Mesothelial cell of epicardium (in vitro differentiated cells): ENCODE measurements around the gene YARS2. TPM values are rescaled to one million over a fixed set of nuclear protein-coding genes. Genes with fewer than 3 reads are reported as not detected.

Experiments used
- DNase-seq, 2 experiments: peaks; one replicate each; pipeline ENCODE4 v3.0.0; 2021; ENCODE audit warnings: low spot score in 2 of 2; ENCODE audit not compliant: unreplicated experiment in 2 of 2
- H3K27ac Mint-ChIP-seq: 2 replicates; pipeline ENCODE4 v1.8.0; 2021; ENCODE audit warnings: mixed read lengths
- H3K27me3 Mint-ChIP-seq: 2 replicates; pipeline ENCODE4 v1.8.0; 2021; ENCODE audit warnings: low read depth, mixed read lengths
- H3K36me3 Mint-ChIP-seq: 2 replicates; pipeline ENCODE4 v1.8.0; 2021; ENCODE audit warnings: mixed read lengths
- H3K4me1 Mint-ChIP-seq: 2 replicates; pipeline ENCODE4 v1.8.0; 2021; ENCODE audit warnings: mixed read lengths
- H3K4me3 Mint-ChIP-seq: 2 replicates; pipeline ENCODE4 v1.8.0; 2021; ENCODE audit warnings: mild to moderate bottlenecking, moderate library complexity, mixed read lengths
- H3K9me3 Mint-ChIP-seq: 2 replicates; pipeline ENCODE4 v1.8.0; 2021; ENCODE audit warnings: mixed read lengths
- total RNA-seq: library from RNA; stranded (reverse); gene quantifications from 3 replicates; pipeline ENCODE4 v1.2.1, GENCODE V29; 2021
- TF ChIP-seq, protein P1 (sequence below): fragments of 200-600 bp; sonication (generic); IDR thresholded peaks from one replicate; pipeline ENCODE4 v1.5.0; 2021; ENCODE audit warnings: antibody characterized with exemption; ENCODE audit not compliant: unreplicated experiment

Gene YARS2
- 21.6 to 24.0 TPM (median 21.7 TPM) in 3 replicates for total RNA-seq

DNA sequence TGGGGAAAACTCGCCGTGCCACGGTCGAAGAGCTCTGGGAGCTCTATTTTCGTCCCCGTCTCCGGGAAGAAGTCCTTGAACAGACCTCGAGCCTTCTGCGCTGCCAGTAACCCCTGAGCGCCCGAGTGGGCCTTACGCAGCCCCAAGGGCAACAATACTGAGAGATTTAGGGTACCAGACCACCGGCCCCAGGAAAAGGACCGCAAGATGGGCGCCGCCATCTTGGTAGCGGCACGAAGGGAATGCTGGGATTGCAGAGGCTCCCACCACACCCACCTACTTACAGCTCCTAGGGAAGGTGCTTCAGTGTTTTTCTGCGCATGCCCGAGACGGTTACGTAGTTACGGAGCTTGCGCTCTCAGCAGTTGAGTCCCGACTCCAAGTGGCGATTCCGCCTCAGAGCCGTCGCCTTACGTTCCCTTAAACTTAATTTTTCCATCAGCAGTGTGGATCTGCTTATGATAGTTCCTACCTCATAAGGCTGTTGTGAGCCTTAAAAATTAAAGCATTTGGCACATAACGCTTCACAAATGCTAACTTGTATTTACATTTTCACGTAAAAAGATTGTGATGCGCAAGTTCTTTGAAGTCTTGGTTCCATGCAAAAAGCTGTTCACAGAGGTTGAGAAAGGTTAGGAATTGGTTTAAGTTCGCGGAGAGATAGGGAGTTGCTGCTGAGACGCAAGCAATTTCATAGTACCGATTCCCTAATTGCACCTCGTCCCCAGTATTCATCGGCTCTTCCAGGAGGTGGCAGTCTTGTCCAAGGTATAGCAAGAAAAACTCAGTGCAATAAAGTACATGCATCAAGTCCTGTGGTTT, at the start of gene YARS2:
Gene YARS2 (minus strand): TSS at position 244 of the 822 bp plus-strand sequence. CDS start 23 bp downstream, at position 221.
- TF ChIP-seq, protein P1, sequence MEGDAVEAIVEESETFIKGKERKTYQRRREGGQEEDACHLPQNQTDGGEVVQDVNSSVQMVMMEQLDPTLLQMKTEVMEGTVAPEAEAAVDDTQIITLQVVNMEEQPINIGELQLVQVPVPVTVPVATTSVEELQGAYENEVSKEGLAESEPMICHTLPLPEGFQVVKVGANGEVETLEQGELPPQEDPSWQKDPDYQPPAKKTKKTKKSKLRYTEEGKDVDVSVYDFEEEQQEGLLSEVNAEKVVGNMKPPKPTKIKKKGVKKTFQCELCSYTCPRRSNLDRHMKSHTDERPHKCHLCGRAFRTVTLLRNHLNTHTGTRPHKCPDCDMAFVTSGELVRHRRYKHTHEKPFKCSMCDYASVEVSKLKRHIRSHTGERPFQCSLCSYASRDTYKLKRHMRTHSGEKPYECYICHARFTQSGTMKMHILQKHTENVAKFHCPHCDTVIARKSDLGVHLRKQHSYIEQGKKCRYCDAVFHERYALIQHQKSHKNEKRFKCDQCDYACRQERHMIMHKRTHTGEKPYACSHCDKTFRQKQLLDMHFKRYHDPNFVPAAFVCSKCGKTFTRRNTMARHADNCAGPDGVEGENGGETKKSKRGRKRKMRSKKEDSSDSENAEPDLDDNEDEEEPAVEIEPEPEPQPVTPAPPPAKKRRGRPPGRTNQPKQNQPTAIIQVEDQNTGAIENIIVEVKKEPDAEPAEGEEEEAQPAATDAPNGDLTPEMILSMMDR, result peak; percentile 75
- Mint-ChIP-seq H3K36me3 (peaks cover 13% of the 10 kb centered on the region), H3K4me1 (peaks cover 28% of the 10 kb centered on the region), H3K27ac (peak within 1 kb of the TSS; percentile 98), H3K4me3 (peak within 1 kb of the TSS; percentile 93), H3K27me3 (no peaks in the 10 kb centered on the region), H3K9me3 (no peaks in the 10 kb centered on the region)
- peak; percentile 79 to 90 for DNase-seq

DNA sequence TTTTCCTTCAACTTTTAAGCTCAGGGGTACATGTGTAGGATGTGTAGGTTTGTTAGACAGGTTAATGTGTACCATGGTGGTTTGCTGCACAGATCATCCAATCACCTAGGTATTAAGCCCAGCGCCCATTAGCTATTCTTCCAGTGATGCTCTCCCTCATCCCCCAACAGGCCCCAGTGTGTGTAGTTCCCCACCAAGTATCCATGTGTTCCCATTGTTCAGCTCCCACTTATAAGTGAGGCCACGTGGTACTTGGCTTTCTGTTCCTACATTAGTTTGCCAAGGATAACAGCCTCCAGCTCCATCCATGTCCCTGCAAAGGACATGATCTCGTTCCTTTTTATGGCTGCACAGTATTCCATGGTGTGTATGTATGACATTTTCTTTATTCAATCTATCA, 48.6 kb upstream of the YARS2 start:
- Mint-ChIP-seq H3K4me3 (no peak overlapping the region), H3K36me3 (peaks cover 64% of the 10 kb centered on the region), H3K9me3 (peaks cover 47% of the 10 kb centered on the region), H3K4me1 (no peaks in the 10 kb centered on the region), H3K27me3 (no peaks in the 10 kb centered on the region), H3K27ac (no peak overlapping the region)
- DNase-seq, result no peak
- TF ChIP-seq, protein P1, result no peak

DNA sequence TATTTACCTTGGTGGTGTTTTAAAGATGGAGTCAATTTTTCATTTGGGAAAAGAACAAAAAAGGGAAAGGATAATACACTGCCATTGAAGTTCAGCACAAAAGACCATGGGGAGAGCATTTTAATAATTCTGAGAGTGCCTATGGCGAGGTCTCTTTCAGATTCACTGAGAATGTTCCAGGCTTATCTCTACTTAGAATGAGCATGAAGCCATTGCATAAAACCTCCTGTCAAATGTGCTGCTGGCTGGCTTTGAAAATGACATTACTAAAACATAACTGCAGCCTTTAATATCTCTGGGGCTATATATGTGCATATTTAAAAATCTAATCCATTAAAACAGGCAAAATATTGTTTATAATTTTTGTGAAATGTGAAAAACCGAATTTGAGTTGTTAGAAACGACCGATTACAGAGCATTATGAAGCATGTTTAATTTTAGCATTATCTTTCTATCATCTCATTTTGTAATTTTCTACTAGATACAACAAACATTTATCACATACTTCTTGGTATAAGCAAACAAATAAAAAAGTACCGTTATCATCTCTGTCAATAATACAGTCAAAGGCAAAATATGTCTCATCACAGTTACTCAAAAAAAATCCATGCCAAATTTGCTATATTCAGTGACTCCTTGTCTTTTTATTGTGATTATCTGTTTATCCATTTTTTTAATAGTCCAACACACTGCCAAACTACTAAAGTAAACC, 45.7 kb upstream of the YARS2 start:
- Mint-ChIP-seq H3K27ac (peak overlapping the region; percentile 47), H3K4me1 (no peaks in the 10 kb centered on the region), H3K27me3 (no peaks in the 10 kb centered on the region), H3K4me3 (no peak overlapping the region), H3K9me3 (peaks cover 31% of the 10 kb centered on the region), H3K36me3 (peaks cover 49% of the 10 kb centered on the region)
- no peak for DNase-seq
- TF ChIP-seq, protein P1, result no peak

DNA sequence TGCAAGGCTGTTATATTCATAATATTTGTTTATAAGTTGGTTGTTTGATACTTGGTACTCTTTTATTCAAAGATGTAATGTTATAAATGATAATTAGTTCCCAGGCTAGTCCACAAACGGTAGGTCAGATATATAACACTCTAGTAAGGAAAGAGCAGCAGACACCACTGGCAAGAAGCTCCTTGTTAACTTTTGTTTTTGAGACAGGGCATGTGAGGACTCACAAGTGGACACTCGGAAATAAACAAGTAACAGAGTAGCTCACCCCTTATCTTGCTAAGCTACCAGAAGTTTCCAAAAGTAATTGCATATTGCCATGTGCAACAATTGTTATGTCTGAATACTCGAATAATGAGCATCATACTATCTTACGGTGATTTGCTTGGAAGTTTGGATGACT, 38.6 kb upstream of the YARS2 start:
- Mint-ChIP-seq H3K27me3 (no peaks in the 10 kb centered on the region), H3K27ac (no peak overlapping the region), H3K4me3 (no peak overlapping the region), H3K36me3 (peaks cover 44% of the 10 kb centered on the region), H3K4me1 (peaks cover 18% of the 10 kb centered on the region), H3K9me3 (peaks cover 8% of the 10 kb centered on the region)
- DNase-seq, result no peak
- TF ChIP-seq, protein P1, result no peak

DNA sequence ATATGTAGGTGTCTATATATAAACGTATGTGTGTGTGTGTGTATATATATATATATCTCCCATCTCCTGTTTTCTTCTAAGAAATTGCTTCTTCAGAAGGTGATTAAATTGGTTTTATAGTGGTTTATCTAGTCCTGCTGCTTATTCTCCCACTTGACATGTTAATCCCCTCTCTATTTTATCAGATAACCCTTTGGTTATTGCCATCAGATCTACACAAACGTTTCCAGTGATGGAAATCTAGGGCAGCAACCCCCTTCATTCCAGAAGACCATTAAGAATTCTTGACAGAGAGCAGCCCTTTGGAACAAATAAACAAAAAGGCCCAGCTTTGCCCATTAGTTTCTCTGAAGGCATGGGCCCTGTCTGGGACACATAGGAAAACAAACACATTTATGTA, 34.2 kb upstream of the YARS2 start:
- Mint-ChIP-seq H3K9me3 (peaks cover 5% of the 10 kb centered on the region), H3K36me3 (peaks cover 44% of the 10 kb centered on the region), H3K27ac (peak overlapping the region; percentile 28), H3K4me3 (no peak overlapping the region), H3K27me3 (no peaks in the 10 kb centered on the region), H3K4me1 (peaks cover 25% of the 10 kb centered on the region)
- no peak for DNase-seq
- TF ChIP-seq, protein P1, result no peak
